HG03066 (cell line): ENCODE measurements around the gene RARS1.

Experiments used
- ATAC-seq: cut with Tn5 transposase; IDR thresholded peaks from one replicate; pipeline ENCODE4 v1.9.1; 2021; ENCODE audit warnings: low read depth; ENCODE audit not compliant: unreplicated experiment

Gene RARS1

GRCh38 chr5:168552146-168552545 is 65.9 kb downstream of the RARS1 start:
- no peak for ATAC-seq

GRCh38 chr5:168553377-168554130 is 67.3 kb downstream of the RARS1 start:
- no peak for ATAC-seq

GRCh38 chr5:168557389-168557788 is 71.1 kb downstream of the RARS1 start:
- ATAC-seq = no peak

GRCh38 chr5:168562279-168562678 is 76.0 kb downstream of the RARS1 start:
- no peak for ATAC-seq

DNA sequence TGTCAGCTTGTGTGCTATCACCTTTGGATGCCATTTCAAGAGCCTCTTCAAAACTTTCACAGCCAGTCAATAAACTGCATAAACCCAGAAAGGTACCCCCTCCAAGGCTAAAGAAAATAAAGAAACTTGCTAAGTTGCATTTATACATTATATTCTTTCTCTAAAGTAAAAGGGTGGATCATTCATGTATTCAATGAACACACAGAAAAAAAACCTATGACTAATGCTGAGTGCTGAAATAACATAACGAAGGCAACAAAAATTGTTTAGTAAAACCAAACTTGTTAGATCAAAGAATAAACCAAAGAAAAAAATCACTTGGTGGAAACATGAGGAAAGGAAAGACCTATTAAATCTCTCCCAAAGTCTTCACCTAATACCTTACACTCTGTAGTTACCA is 77.7 kb downstream of the RARS1 start:
- ATAC-seq = no peak

DNA sequence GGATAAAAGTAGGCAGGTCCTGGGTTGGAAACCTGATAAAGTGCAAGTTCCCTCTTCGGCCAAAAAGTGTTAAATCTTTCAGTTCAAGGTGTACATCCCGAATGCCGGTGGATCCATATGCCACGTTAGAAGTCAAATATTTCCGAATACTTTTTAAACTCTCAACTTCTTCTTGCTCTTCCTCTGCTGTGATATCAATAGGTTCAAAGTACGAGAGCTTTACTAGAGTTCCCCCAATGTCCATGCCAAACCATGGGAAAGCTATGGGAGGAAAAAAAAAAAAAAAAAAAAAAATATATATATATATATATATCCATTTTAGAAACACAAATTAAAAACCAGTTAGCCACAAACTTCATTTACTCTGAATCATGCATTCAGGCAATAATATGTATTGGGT is 82.5 kb downstream of the RARS1 start:
- ATAC-seq = no peak
